ENCODE results near the gene MCM7. TPM values are rescaled to one million over a fixed set of nuclear protein-coding genes. Genes with fewer than 3 reads are reported as not detected.

MCM7 gene
- total RNA-seq, 4 donors from 2014 or later = 20.1 to 66.1 (median 46.7) TPM

DNA sequence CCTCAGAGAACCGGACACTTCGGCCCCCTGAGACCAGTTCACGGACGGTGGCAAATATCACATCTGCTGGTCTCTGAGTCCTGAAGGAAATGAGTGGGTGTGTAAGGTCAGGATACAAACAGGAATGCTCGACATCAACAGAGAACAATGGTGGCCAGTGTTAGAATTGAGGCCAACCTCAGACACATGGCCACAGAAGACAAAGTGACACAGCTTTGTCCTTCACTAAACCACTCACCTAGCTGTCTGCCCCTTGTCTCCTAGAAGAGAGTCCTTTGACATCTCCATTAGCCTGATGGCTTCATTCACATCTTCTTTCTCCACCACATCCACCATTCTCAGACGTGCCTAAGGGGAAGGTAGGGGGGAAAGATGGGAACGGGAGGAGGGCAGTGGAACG is 8.1 kb downstream of the MCM7 start:
- TF ChIP-seq CTCF (IDR thresholded peaks at IDR 0.05; ENCODE audit: low read depth) = no peak

GRCh38 chr7:100091411-100092181 is 9.6 kb downstream of the MCM7 start:
- no peak for TF ChIP-seq CTCF (IDR thresholded peaks at IDR 0.05; ENCODE audit: low read depth)

DNA sequence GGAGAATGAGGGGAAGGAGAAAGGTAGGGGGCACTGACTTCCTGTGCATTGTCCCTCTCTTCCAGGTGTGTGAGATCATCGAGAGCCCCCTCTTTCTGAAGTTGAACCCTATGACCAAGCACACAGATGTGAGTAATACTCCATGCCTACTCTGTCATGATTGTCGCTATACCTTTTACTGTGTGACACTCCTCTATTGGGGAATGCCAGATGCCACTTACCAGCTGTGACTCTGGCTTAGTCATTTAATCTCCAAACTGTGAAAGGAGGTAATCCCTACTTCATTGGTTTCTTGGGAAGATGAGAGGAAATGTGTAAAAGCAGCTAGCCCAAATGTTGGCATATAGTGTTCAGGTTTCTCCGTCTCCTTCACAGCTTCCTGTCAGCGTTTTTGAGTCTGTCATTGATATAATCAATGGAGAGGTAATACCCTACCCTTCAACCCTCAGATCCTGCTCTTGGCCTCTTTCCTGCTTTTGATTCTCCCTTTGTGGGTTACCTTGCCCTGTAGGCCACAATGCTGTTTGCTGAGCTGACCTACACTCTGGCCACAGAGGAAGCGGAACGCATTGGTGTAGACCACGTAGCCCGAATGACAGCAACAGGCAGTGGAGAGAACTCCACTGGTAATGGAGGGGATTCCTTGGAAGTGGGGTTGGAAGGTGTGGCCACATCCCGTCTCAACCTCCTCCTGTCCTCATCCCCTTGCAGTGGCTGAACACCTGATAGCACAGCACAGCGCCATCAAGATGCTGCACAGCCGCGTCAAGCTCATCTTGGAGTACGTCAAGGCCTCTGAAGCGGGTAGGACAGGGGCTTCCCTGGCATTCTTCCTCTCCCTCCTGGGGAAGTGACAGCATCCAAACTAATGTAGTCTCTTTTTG is 10.4 kb downstream of the MCM7 start:
- TF ChIP-seq CTCF (IDR thresholded peaks at IDR 0.05; ENCODE audit: low read depth) = no peak

DNA sequence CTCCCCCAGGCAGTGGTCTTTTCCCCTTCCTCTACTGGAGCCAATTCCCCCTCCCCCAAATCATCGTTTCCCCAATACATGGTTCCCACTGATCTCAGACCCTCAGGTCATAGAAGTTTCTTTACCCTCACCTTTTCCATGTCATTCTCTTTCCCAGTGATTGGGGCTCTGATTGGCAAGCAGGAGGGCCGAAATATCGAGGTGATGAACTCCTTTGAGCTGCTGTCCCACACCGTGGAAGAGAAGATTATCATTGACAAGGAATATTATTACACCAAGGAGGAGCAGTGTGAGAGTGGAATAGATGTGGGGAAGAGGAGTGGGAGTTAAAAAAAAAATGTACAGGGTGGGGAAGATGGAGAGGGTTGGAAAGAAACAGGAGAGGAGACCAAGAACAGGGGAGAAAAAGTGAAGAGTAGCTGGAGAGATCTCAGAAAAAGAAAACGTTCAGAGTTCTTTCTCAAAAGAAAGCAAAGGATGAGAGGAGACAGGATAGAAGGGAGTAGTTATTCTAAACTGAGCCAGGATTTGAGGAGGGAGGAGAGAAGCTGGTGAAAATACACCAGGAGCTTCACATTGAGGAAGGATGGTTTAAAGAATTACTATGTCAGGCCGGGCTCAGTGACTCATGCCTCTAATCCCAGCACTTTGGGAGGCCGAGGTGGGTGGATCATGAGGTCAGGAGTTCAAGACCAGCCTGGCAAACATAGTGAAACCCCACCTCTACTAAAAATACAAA is 11.6 kb downstream of the MCM7 start:
- no peak for TF ChIP-seq CTCF (IDR thresholded peaks at IDR 0.05; ENCODE audit: low read depth)

DNA sequence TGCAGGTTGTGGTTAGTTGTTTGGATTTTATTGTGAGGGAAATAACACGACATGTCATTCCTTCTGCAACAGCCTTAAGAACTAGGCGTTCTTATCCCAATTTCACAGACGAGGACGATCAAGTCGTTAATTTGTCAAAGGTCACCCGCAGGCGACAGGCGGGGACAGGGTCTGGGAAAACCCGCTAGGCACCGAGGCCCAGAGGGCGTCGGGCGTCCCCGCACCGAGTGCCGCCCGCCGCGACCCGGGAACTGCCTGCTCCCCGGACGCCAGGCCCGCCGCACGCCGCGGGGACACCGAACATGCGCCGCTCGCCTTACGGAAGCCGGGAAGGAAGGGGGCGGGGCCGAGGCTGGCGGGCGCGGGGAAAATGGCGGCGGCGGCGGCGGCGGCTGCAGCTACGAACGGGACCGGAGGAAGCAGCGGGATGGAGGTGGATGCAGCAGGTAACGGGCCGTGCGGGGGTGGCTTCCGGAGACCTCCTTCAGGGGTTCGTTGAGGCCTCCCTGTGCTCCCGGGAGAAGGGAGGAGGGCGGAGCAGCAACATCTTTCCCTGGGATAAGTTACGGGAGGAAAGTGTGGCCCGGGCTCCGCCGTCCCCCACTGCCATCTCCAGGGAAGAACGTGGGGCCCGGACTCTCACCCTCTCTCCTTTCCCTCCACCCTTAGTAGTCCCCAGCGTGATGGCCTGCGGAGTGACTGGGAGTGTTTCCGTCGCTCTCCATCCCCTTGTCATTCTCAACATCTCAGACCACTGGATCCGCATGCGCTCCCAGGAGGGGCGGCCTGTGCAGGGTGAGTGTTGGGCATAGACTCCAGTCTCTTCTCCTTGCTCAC is 12.4 kb downstream of the MCM7 start, which contains the start of gene COPS6:
TSS of gene COPS6 (plus strand) at position 349 of the 837 bp plus-strand sequence. CDS start at position 371, 22 bp downstream.
- TF ChIP-seq CTCF (IDR thresholded peaks at IDR 0.05; ENCODE audit: low read depth) = no peak

GRCh38 chr7:100088095-100088620 is 13.0 kb downstream of the MCM7 start:
- TF ChIP-seq CTCF (IDR thresholded peaks at IDR 0.05; ENCODE audit: low read depth) = no peak

Data from subcutaneous adipose tissue (tissue), 4 donors.